ENCODE data around the gene SSRP1. TPM values are rescaled to one million over a fixed set of nuclear protein-coding genes. Genes with fewer than 3 reads are reported as not detected.

SSRP1 gene
- total RNA-seq, 1 donor from 2014 or later = 186 TPM

GRCh38 chr11:57341250-57341808 is 5.6 kb upstream of the SSRP1 start:
- DNase-seq (ENCODE audit: low spot score) = no peak
- no peak for TF ChIP-seq EZH2 (IDR thresholded peaks at IDR 0.05)
- no peak for TF ChIP-seq CTCF (IDR thresholded peaks at IDR 0.05)
- no peak for TF ChIP-seq EZH2phosphoT487 (IDR thresholded peaks at IDR 0.05)
- no peak overlapping the region for H2AFZ ChIP-seq (replicated peaks)
- Mint-ChIP-seq H3K27ac (no peak overlapping the region), H3K4me1 (peaks cover 43% of the 10 kb centered on the region), H3K36me3 (no peaks in the 10 kb centered on the region), H3K4me3 (no peak overlapping the region), H3K27me3 (ENCODE audit: insufficient read depth, low read depth) (peaks cover 16% of the 10 kb centered on the region), H3K9me3 (no peaks in the 10 kb centered on the region)
- H3K9ac ChIP-seq = no peak overlapping the region
- H3K36me3 ChIP-seq = no peaks in the 10 kb centered on the region
- peaks cover 43% of the 10 kb centered on the region for H3K4me1 ChIP-seq
- no peaks in the 10 kb centered on the region for H4K20me1 ChIP-seq (ENCODE audit: low read depth)
- no peaks in the 10 kb centered on the region for H3K9me3 ChIP-seq (ENCODE audit: low read depth)
- no peak overlapping the region for H3K4me3 ChIP-seq
- no peak overlapping the region for H3K27ac ChIP-seq
- peaks cover 29% of the 10 kb centered on the region for H3F3A ChIP-seq (ENCODE audit: low read depth)
- no peaks in the 10 kb centered on the region for H3K27me3 ChIP-seq
- no peaks in the 10 kb centered on the region for H3K79me2 ChIP-seq (ENCODE audit: low read depth)
- no peak overlapping the region for H3K4me2 ChIP-seq

- no peak overlapping the region for H3K4me2 ChIP-seq
Observed at GRCh38 chr11:57340039-57340615, 4.4 kb upstream of the SSRP1 start.

GRCh38 chr11:57339328-57339727 is 3.6 kb upstream of the SSRP1 start:
- no peaks in the 10 kb centered on the region for H3K9me3 ChIP-seq (ENCODE audit: low read depth)
- H3K27ac ChIP-seq = no peak overlapping the region
- Mint-ChIP-seq H3K27me3 (ENCODE audit: insufficient read depth, low read depth) (peaks cover 12% of the 10 kb centered on the region), H3K36me3 (peaks cover 5% of the 10 kb centered on the region), H3K4me3 (no peak overlapping the region), H3K4me1 (peaks cover 53% of the 10 kb centered on the region), H3K27ac (no peak overlapping the region), H3K9me3 (no peaks in the 10 kb centered on the region)
- H3K4me2 ChIP-seq = no peak overlapping the region
- no peak overlapping the region for H3K9ac ChIP-seq
- H3K4me1 ChIP-seq = peaks cover 55% of the 10 kb centered on the region
- peaks cover 31% of the 10 kb centered on the region for H3F3A ChIP-seq (ENCODE audit: low read depth)
- DNase-seq (ENCODE audit: low spot score) = no peak
- no peaks in the 10 kb centered on the region for H3K27me3 ChIP-seq
- TF ChIP-seq CTCF (IDR thresholded peaks at IDR 0.05) (no peak), EZH2phosphoT487 (IDR thresholded peaks at IDR 0.05) (no peak), EZH2 (IDR thresholded peaks at IDR 0.05) (no peak)
- H3K36me3 ChIP-seq = peaks cover 4% of the 10 kb centered on the region
- H3K79me2 ChIP-seq (ENCODE audit: low read depth) = peaks cover 16% of the 10 kb centered on the region
- H4K20me1 ChIP-seq (ENCODE audit: low read depth) = peaks cover 9% of the 10 kb centered on the region
- peak overlapping the region; percentile 91 for H2AFZ ChIP-seq (replicated peaks)
- H3K4me3 ChIP-seq = no peak overlapping the region

More at GRCh38 chr11:57340039-57340615, 4.4 kb upstream of the SSRP1 start:
- Histone ChIP-seq H3K36me3 (no peaks in the 10 kb centered on the region), H2AFZ (replicated peaks) (peak overlapping the region; percentile 46), H3K27ac (no peak overlapping the region), H3K4me1 (peaks cover 48% of the 10 kb centered on the region), H3K27me3 (no peaks in the 10 kb centered on the region), H3K79me2 (ENCODE audit: low read depth) (peaks cover 8% of the 10 kb centered on the region), H3K4me3 (no peak overlapping the region), H3K9me3 (ENCODE audit: low read depth) (no peaks in the 10 kb centered on the region), H3K9ac (no peak overlapping the region), H4K20me1 (ENCODE audit: low read depth) (peaks cover under 1% of the 10 kb centered on the region), H3F3A (ENCODE audit: low read depth) (peaks cover 31% of the 10 kb centered on the region)
- H3K4me3 Mint-ChIP-seq = no peak overlapping the region
- peaks cover 13% of the 10 kb centered on the region for H3K27me3 Mint-ChIP-seq (ENCODE audit: insufficient read depth, low read depth)
- peak; percentile 65 for DNase-seq (ENCODE audit: low spot score)
- no peak for TF ChIP-seq EZH2 (IDR thresholded peaks at IDR 0.05)
- TF ChIP-seq CTCF (IDR thresholded peaks at IDR 0.05) = peak; percentile 59
- TF ChIP-seq EZH2phosphoT487 (IDR thresholded peaks at IDR 0.05) = no peak
- H3K9me3 Mint-ChIP-seq = no peaks in the 10 kb centered on the region
- H3K36me3 Mint-ChIP-seq = no peaks in the 10 kb centered on the region
- peak overlapping the region; percentile 24 for H3K27ac Mint-ChIP-seq
- peaks cover 46% of the 10 kb centered on the region for H3K4me1 Mint-ChIP-seq
